ENCODE results near the gene NCOR2. TPM values are rescaled to one million over a fixed set of nuclear protein-coding genes. Genes with fewer than 3 reads are reported as not detected.

NCOR2 gene
- total and polyA plus RNA-seq, 2 of the 4 experiments (the other 2 are of a cell fraction) = 12.9 to 40.8 TPM

- ChIA-PET CTCF (no interaction called here), POLR2A (ENCODE audit: unreplicated experiment) (no interaction called here)
- Histone ChIP-seq H4K91ac (ENCODE audit: insufficient read depth, low read depth, low read length) (no peak overlapping the region), H3K4ac (ENCODE audit: low read depth, low read length) (no peak overlapping the region), H3K9ac (ENCODE audit: low read depth, low read length) (no peak overlapping the region), H3K36me3 (ENCODE audit: control insufficient read depth, insufficient read depth, low read length) (no peaks in the 10 kb centered on the region), H2AK5ac (ENCODE audit: low read depth, low read length) (no peak overlapping the region), H2BK5ac (ENCODE audit: low read depth, low read length, poor library complexity, severe bottlenecking) (no peak overlapping the region), H2BK20ac (ENCODE audit: low read depth, low read length) (no peak overlapping the region), H3K9me3 (ENCODE audit: control insufficient read depth, insufficient read depth, low read length) (peaks cover 4% of the 10 kb centered on the region), H3K4me3 (ENCODE audit: insufficient read depth, low read depth, low read length) (no peak overlapping the region), H3K23ac (ENCODE audit: low read depth, low read length) (no peak overlapping the region), H3K9me1 (ENCODE audit: insufficient read depth, low read length) (no peaks in the 10 kb centered on the region; the same call in 1 of the 2 replicates), H3K27ac (ENCODE audit: insufficient read depth, low read length) (no peak overlapping the region), H2AFZ (replicated peaks; ENCODE audit: low read length, poor library complexity) (no peak overlapping the region), H3K27me3 (ENCODE audit: control insufficient read depth, insufficient read depth, low read length) (peaks cover 2% of the 10 kb centered on the region; the same call in 1 of the 2 replicates), H2BK120ac (ENCODE audit: low read depth, low read length) (no peak overlapping the region), H3K4me2 (ENCODE audit: low read depth, low read length) (no peak overlapping the region), H4K8ac (ENCODE audit: low read depth in 2 of 2, low read length in 2 of 2) (no peak overlapping the region), H4K20me1 (ENCODE audit: insufficient read depth, low read length) (no peaks in the 10 kb centered on the region; the same call in 1 of the 2 replicates), H2AK9ac (replicated peaks; ENCODE audit: low read depth, low read length, poor library complexity) (no peak overlapping the region), H3K79me1 (ENCODE audit: low read depth in 1 of 2, low read length in 2 of 2) (no peaks in the 10 kb centered on the region), H3K56ac (ENCODE audit: extremely low read depth, insufficient read depth, low read length) (no peak overlapping the region), H3K4me1 (ENCODE audit: control insufficient read depth, insufficient read depth, low read length) (peaks cover 2% of the 10 kb centered on the region; the same call in 1 of the 2 replicates), H3K18ac (ENCODE audit: low read depth, low read length) (no peak overlapping the region), H3K14ac (replicated peaks; ENCODE audit: low read depth, low read length) (no peak overlapping the region), H4K5ac (ENCODE audit: low read depth, low read length) (no peak overlapping the region), H2BK15ac (ENCODE audit: low read depth, low read length) (no peak overlapping the region)
- no peak for TF ChIP-seq MAZ (IDR thresholded peaks at IDR 0.05; ENCODE audit: borderline replicate concordance, low read depth, low read length)
- TF ChIP-seq BHLHE40 (IDR thresholded peaks at IDR 0.05; ENCODE audit: low read depth, low read length) = no peak
- TF ChIP-seq RCOR1 (IDR thresholded peaks at IDR 0.05; ENCODE audit: insufficient replicate concordance, low read length) = no peak
- TF ChIP-seq NFE2L2 (IDR thresholded peaks at IDR 0.05; ENCODE audit: low read depth, low read length) = no peak
- no peak for TF ChIP-seq MAFK (IDR thresholded peaks at IDR 0.05; ENCODE audit: low read depth, low read length)
- TF ChIP-seq CTCF (conservative IDR thresholded peaks at IDR 0.05; ENCODE audit: low read depth, low read length) = no peak
- TF ChIP-seq FOS (IDR thresholded peaks at IDR 0.05; ENCODE audit: low read depth, low read length) = no peak
- TF ChIP-seq, protein P1, sequence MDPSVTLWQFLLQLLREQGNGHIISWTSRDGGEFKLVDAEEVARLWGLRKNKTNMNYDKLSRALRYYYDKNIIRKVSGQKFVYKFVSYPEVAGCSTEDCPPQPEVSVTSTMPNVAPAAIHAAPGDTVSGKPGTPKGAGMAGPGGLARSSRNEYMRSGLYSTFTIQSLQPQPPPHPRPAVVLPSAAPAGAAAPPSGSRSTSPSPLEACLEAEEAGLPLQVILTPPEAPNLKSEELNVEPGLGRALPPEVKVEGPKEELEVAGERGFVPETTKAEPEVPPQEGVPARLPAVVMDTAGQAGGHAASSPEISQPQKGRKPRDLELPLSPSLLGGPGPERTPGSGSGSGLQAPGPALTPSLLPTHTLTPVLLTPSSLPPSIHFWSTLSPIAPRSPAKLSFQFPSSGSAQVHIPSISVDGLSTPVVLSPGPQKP (IDR thresholded peaks at IDR 0.05; ENCODE audit: borderline replicate concordance, low read depth, low read length) = no peak
- no peak for TF ChIP-seq SMC3 (IDR thresholded peaks at IDR 0.05; ENCODE audit: low read depth, low read length)
- TF ChIP-seq, protein P2, sequence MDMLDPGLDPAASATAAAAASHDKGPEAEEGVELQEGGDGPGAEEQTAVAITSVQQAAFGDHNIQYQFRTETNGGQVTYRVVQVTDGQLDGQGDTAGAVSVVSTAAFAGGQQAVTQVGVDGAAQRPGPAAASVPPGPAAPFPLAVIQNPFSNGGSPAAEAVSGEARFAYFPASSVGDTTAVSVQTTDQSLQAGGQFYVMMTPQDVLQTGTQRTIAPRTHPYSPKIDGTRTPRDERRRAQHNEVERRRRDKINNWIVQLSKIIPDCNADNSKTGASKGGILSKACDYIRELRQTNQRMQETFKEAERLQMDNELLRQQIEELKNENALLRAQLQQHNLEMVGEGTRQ (IDR thresholded peaks at IDR 0.05; ENCODE audit: low read depth, low read length) = no peak
- intact Hi-C loops (cut with micrococcal nuclease) = no loop called here
- no CpG with 5 or more reads among the region's 6 CpGs for WGBS, 2 experiments (ENCODE audit: extremely low coverage in 2 of 2, insufficient read length in 1 of 2)
- ATAC-seq (ENCODE audit: low read depth) (no peak), DNase-seq (no peak)
- dilution Hi-C loops (cut with HindIII; ENCODE audit: low sequenced_read_pairs, unreplicated experiment) = no loop called here
- no TSS peak for BruUV-seq (replicated peaks)
- in situ Hi-C loops (cut with MboI; ENCODE audit: low sequenced_read_pairs) = no loop called here
Observed at GRCh38 chr12:124594851-124595250, 27.4 kb upstream of the NCOR2 start.

Measured in IMR-90 (cell line).